Right atrium auricular region (tissue), 2 donors: ENCODE measurements around the gene THSD4. TPM values are rescaled to one million over a fixed set of nuclear protein-coding genes. Genes with fewer than 3 reads are reported as not detected.

ENCODE experiments used
- DNase-seq: peaks from one replicate; pipeline ENCODE4 v3.0.0-alpha.2; 2019; ENCODE audit warnings: low spot score
- H3K27ac ChIP-seq, 2 donors: fragments of 200-600 bp; sonication (generic); 1 replicate in 1 of 2; 2 replicates in 1 of 2; pipeline ENCODE4 v1.5.1; 2016 to 2019
- H3K27me3 ChIP-seq, 2 donors: fragments of 200-600 bp; sonication (generic); one replicate each; pipeline versions ENCODE4 v1.5.1 to v1.6.0; 2017 to 2019
- H3K36me3 ChIP-seq: fragments of 200-600 bp; sonication (generic); one replicate; pipeline ENCODE4 v1.5.1; 2016
- H3K4me1 ChIP-seq, 2 donors: fragments of 200-600 bp; sonication (generic); one replicate each; pipeline versions ENCODE4 v1.5.1 to v1.6.0; 2017 to 2019
- H3K4me3 ChIP-seq, 2 donors: fragments of 200-600 bp; sonication (generic); 1 replicate in 1 of 2; 2 replicates in 1 of 2; pipeline ENCODE4 v1.5.1; 2017 to 2019; ENCODE audit warnings: mild to moderate bottlenecking in 1 of 2, moderate library complexity in 1 of 2
- H3K9me3 ChIP-seq, 2 donors: fragments of 200-600 bp; sonication (generic); one replicate each; pipeline ENCODE4 v1.5.1; 2019
- total RNA-seq, 2 donors: library from RNA; depleted of rRNA; stranded (reverse); fragments of >200 nt; gene quantifications; one replicate each; pipeline ENCODE4 v1.1.0, GENCODE V29; 2016
- TF ChIP-seq, protein P1 (sequence below), 2 donors: fragments of 200-600 bp; sonication (generic); IDR thresholded peaks; one replicate each; pipeline ENCODE4 v1.5.1; 2019; ENCODE audit warnings: antibody characterized with exemption in 2 of 2

THSD4 gene
- total RNA-seq, 2 donors from 2014 or later = 41.2 to 85.3 TPM

DNA sequence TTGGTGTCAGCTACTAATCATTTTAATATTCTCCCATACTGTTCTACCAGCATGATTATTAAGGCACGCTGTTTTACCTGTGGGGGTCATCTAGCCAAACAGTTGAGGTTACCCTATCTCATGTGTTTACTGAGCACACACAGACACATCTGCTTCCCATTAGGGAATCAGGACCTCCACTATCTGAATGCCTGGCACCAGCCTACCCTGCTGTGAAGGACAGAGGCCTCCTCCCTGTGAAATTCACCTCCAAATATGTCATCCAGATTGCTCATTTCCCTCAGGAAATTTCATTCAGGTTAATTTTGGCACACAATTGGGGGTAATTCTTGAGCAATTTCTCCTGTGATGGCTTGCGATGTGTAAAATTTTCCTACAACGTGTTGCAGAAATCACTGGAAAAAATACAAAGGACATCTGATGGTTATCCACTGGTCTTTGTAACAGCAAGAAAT is 539.5 kb downstream of the THSD4 start:
- H3K27me3 ChIP-seq = no peaks in the 10 kb centered on the region
- no peak overlapping the region for H3K4me3 ChIP-seq
- H3K36me3 ChIP-seq = no peaks in the 10 kb centered on the region
- TF ChIP-seq, protein P1, sequence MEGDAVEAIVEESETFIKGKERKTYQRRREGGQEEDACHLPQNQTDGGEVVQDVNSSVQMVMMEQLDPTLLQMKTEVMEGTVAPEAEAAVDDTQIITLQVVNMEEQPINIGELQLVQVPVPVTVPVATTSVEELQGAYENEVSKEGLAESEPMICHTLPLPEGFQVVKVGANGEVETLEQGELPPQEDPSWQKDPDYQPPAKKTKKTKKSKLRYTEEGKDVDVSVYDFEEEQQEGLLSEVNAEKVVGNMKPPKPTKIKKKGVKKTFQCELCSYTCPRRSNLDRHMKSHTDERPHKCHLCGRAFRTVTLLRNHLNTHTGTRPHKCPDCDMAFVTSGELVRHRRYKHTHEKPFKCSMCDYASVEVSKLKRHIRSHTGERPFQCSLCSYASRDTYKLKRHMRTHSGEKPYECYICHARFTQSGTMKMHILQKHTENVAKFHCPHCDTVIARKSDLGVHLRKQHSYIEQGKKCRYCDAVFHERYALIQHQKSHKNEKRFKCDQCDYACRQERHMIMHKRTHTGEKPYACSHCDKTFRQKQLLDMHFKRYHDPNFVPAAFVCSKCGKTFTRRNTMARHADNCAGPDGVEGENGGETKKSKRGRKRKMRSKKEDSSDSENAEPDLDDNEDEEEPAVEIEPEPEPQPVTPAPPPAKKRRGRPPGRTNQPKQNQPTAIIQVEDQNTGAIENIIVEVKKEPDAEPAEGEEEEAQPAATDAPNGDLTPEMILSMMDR (IDR thresholded peaks at IDR 0.05) = no peak
- DNase-seq = no peak
- peak overlapping the region; percentile 29 to 53 for H3K27ac ChIP-seq
- H3K9me3 ChIP-seq = no peaks in the 10 kb centered on the region
- peaks cover 0 to 36% of the 10 kb centered on the region in 2 donors for H3K4me1 ChIP-seq

DNA sequence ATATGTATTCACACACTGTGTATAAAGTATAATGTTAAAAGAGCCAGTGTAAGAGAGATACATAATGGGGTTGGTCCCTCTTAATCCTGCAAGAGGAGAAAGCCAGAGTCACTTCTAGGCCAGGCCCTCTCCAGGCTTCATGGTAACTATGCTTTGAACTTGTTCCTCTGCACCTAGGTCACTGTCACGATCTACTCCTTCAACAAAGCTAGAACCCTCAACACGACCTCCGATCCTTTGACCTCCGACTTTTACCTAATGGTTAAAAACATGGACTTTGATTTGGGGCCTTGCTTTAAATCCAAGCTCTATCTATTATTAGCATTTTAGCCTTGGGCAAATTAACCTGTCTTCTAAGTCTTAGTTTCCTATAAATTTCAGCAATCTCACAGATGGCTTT is 541.2 kb downstream of the THSD4 start:
- Histone ChIP-seq H3K4me3 (no peak overlapping the region), H3K9me3 (no peaks in the 10 kb centered on the region), H3K36me3 (no peaks in the 10 kb centered on the region), H3K27me3 (no peaks in the 10 kb centered on the region), H3K4me1 (peaks cover 0 to 50% of the 10 kb centered on the region in 2 donors), H3K27ac (no peak overlapping the region)
- no peak for DNase-seq
- TF ChIP-seq, protein P1 (IDR thresholded peaks at IDR 0.05) = no peak

DNA sequence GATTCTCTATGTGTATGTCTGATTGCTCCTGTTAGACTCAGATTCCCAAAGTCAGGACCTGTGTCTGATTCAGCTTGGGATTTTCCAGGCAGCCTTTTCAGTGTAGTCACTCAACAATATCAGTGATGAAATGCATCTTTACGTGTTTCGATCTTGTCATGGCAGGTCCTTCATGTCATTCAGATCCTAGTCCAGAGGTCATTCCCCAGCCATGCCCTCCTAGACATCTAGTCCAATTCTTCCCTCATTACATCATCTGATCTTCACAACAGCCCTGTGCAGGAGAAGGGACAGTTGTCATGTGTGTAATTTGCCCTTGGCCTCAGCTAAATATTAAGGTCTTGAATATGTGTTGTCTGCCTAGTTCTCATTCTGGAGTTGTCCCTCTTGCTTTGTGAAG is 541.9 kb downstream of the THSD4 start:
- TF ChIP-seq, protein P1 (IDR thresholded peaks at IDR 0.05) = no peak
- no peak overlapping the region for H3K27ac ChIP-seq
- H3K9me3 ChIP-seq = no peaks in the 10 kb centered on the region
- H3K4me1 ChIP-seq = peaks cover 0 to 50% of the 10 kb centered on the region in 2 donors
- H3K36me3 ChIP-seq = no peaks in the 10 kb centered on the region
- no peaks in the 10 kb centered on the region for H3K27me3 ChIP-seq
- no peak for DNase-seq
- H3K4me3 ChIP-seq = no peak overlapping the region

DNA sequence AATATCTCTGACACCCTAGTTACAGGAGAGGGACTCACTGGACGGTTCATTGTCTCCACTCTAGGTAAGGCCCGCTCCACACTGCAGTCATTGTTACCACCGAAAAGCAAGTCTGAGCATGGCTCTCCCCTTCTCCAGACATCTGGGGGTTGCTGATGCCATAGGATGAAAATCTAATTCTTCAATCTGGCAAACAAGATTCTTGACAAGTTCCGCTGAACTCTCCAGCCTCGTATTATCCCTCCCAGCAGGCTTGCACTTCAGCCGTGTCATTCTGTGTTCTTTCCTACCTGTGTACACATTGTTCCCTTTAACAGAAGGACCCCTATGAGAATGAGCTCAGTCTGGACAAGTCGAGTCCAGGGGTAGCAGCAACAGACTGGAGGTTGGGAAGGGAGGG is 542.8 kb downstream of the THSD4 start:
- H3K4me1 ChIP-seq = peaks cover 0 to 45% of the 10 kb centered on the region in 2 donors
- no peaks in the 10 kb centered on the region for H3K36me3 ChIP-seq
- DNase-seq = no peak
- no peaks in the 10 kb centered on the region for H3K27me3 ChIP-seq
- H3K27ac ChIP-seq = no peak overlapping the region
- no peak overlapping the region for H3K4me3 ChIP-seq
- H3K9me3 ChIP-seq = no peaks in the 10 kb centered on the region
- TF ChIP-seq, protein P1 (IDR thresholded peaks at IDR 0.05) = no peak

DNA sequence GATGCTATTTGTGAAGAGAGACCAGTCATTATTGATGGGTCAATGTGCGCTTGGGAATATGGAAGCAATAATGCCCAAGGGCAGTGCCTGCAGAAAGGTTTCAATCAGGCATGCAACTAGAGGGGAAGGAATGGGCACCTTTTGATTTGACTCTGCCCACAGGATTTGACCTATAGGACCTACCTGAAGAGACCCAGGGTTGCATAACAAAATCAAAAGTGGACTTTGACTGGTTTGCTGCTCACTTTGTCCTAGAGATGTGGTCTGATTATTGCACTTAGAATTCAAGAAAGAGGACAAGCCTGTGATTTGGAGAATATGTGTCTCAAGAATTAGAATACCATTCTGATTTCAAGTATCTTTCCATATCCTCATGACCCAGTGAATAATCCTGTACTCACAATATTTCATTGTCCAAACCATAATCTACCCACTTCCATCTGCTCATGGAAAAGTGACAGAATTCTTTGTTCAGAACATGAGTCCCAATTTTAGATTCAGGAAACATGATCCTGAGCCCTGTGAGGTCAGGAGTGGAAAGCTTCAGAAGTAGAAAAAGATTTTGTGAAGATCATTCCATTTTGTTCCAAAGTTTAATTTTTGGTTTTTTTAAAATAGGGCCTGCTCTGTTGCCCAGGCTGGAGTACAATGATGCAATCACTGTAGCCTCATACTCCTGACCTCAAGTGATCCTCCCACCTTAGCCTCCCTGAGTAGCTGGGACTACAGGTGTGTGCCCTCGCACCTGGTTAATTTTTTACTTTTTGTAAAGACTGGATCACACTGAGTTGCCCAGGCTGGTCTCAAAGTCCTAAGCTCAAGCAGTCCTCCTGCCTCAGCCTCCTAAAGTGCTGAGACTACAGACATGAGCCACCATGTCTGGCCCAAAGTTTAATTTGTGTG is 543.8 kb downstream of the THSD4 start:
- no peak for DNase-seq
- H3K4me1 ChIP-seq = peaks cover 0 to 35% of the 10 kb centered on the region in 2 donors
- H3K9me3 ChIP-seq = no peaks in the 10 kb centered on the region

More for the DNA sequence above, 543.8 kb downstream of the THSD4 start:
- Histone ChIP-seq H3K27ac (peak overlapping the region; percentile 41 to 61), H3K36me3 (no peaks in the 10 kb centered on the region), H3K4me3 (no peak overlapping the region), H3K27me3 (no peaks in the 10 kb centered on the region)
- TF ChIP-seq, protein P1 (IDR thresholded peaks at IDR 0.05) = no peak
